Osteoblast (primary cell): ENCODE measurements around the gene FCGR2B. TPM values are rescaled to one million over a fixed set of nuclear protein-coding genes. Genes with fewer than 3 reads are reported as not detected.
"Not testable (repeated sequence)": the region's sequence is repeated elsewhere in the genome, so short reads cannot be mapped to it uniquely, and the experiment has no call there.

Experiments
- DNase-seq: peaks from one replicate; pipeline ENCODE4 v3.0.0; 2011; ENCODE audit warnings: low spot score, mixed read lengths; ENCODE audit not compliant: insufficient read length; ENCODE audit errors: missing footprints
- H2AFZ ChIP-seq: 2 replicates; pipeline ENCODE4 v1.6.0; 2011; ENCODE audit warnings: mild to moderate bottlenecking, low read length
- H3K27ac ChIP-seq: 2 replicates; pipeline ENCODE4 v1.5.1; 2011; ENCODE audit warnings: mild to moderate bottlenecking, low read depth, low read length, moderate library complexity
- H3K27me3 ChIP-seq: 2 replicates; pipeline ENCODE4 v1.6.0; 2012; ENCODE audit warnings: mild to moderate bottlenecking, control low read depth, inconsistent platforms, low read length, moderate library complexity; ENCODE audit not compliant: insufficient read depth
- H3K36me3 ChIP-seq: 2 replicates; pipeline ENCODE4 v1.5.1; 2011; ENCODE audit warnings: mild to moderate bottlenecking, low read length, control low read depth, moderate library complexity; ENCODE audit not compliant: insufficient read depth
- H3K4me1 ChIP-seq: 2 replicates; pipeline ENCODE4 v1.5.1; 2011; ENCODE audit warnings: mild to moderate bottlenecking, low read length, control low read depth, moderate library complexity; ENCODE audit not compliant: insufficient read depth
- H3K4me2 ChIP-seq: 2 replicates; pipeline ENCODE4 v1.6.0; 2011; ENCODE audit warnings: mild to moderate bottlenecking, low read length; ENCODE audit not compliant: insufficient read depth
- H3K4me3 ChIP-seq: fragments of 200-600 bp; sonication (generic); 3 replicates; pipeline ENCODE4 v1.5.1; 2012; ENCODE audit warnings: mild to moderate bottlenecking, low read length, inconsistent platforms; ENCODE audit not compliant: insufficient read depth
- H3K79me2 ChIP-seq: 2 replicates; pipeline ENCODE4 v1.6.0; 2012; ENCODE audit warnings: mild to moderate bottlenecking, low read length, control low read depth, inconsistent platforms; ENCODE audit not compliant: insufficient read depth
- H3K9me3 ChIP-seq: 2 replicates; pipeline ENCODE4 v1.5.1; 2011; ENCODE audit warnings: low read depth, low read length, control low read depth
- H4K20me1 ChIP-seq: 2 replicates; pipeline ENCODE4 v1.6.0; 2012; ENCODE audit warnings: mild to moderate bottlenecking, low read length, control low read depth; ENCODE audit not compliant: insufficient read depth
- total RNA-seq: library from RNA; depleted of rRNA; stranded (reverse); fragments of >200 nt; gene quantifications from 2 replicates; pipeline ENCODE4 v1.2.3, GENCODE V29; 2012

Gene FCGR2B
- total RNA-seq: 0.36 TPM in 1 of 2 replicates, not detected in the other

DNA sequence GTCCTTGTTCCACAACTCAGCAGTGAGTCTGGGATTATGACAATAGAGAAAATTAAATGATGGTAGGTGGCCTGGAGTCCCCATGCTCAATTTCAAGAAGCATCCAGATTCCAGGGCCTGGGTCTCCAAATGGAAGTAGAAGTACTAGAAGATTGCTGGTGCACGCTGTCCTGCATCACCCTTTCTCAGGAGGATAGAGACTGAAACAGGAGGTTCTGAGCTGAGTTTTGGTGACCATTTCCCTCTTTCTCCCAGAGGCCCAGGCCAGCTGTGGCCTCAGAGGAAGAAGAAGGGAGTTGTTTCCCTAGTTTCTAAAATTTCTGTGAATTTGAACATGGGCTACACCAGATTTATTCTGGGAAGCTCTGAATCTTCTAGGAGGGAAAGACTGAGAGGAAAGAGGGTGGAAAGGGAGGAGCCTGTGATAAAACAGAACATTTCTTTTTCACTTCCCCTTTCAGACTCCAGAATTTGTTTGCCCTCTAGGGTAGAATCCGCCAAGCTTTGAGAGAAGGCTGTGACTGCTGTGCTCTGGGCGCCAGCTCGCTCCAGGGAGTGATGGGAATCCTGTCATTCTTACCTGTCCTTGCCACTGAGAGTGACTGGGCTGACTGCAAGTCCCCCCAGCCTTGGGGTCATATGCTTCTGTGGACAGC lies at the start of gene FCGR2B:
Gene FCGR2B, plus strand, starts transcription at position 460 of the 656 bp plus-strand sequence. Its CDS starts 99 bp downstream, at position 559.
- H3K27ac ChIP-seq, H3K36me3 ChIP-seq, H2AFZ ChIP-seq, H3K4me2 ChIP-seq, H3K27me3 ChIP-seq, H3K79me2 ChIP-seq, H3K4me3 ChIP-seq, H3K4me1 ChIP-seq, H3K9me3 ChIP-seq, DNase-seq, H4K20me1 ChIP-seq: not testable (repeated sequence)

DNA sequence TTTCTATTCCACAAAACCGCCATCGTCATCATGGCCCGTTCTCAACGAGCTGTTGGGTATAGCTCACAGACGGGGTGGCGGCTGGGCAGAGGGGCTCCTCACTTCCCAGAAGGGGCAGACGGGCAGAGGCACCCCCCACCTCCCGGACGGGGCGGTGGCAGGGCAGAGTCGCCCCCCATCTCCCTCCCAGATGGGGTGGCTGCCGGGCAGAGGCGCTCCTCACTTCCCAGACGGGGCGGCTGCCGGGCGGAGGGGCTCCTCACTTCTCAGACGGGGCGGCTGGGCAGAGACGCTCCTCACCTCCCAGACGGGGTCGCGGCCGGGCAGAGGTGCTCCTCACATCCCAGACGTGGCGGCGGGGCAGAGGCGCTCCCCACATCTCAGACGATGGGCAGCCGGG lies 46.5 kb upstream of the FCGR2B start:
- DNase-seq, H3K4me1 ChIP-seq, H3K4me3 ChIP-seq, H3K27ac ChIP-seq, H3K79me2 ChIP-seq, H3K4me2 ChIP-seq, H3K9me3 ChIP-seq, H3K36me3 ChIP-seq, H4K20me1 ChIP-seq, H2AFZ ChIP-seq, H3K27me3 ChIP-seq: not testable (repeated sequence)

DNA sequence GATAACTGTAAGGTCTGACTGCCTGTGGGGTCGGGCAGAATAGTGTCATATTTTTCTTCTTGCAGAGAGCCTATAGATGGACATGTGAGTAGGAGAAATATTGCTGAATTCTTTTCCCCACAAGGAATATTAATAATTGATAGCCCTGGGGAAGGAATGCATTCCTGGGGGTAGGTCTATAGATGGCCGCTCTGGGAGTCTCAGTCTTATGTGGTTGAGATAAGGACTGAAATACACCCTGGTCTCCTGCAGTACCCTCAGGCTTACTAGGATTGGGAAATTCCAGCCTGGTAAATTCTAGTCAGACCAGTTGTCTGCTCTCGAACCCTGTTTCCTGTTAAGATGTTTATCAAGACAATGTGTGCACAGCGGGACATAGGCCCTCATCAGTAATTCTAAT lies 44.4 kb upstream of the FCGR2B start:
- not testable (repeated sequence) for H2AFZ ChIP-seq, DNase-seq, H4K20me1 ChIP-seq, H3K36me3 ChIP-seq, H3K4me2 ChIP-seq, H3K27ac ChIP-seq, H3K9me3 ChIP-seq, H3K27me3 ChIP-seq, H3K4me3 ChIP-seq, H3K79me2 ChIP-seq, H3K4me1 ChIP-seq

DNA sequence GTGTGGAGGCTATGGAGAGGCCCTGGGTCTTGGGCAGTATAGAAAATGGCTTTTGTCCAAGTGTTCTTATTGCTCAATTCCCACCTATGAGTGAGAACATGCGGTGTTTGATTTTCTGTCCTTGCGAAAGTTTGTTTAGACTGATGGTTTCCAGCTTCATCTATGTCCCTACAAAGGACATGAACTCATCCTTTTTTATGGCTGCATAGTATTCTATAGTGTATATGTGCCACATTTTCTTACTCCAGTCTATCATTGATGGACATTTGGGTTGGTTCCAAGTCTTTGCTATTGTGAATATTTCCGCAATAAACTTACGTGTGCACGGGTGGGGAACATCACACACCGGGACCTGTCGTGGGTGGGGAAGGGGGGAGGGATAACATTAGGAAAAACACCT lies 42.5 kb upstream of the FCGR2B start:
- not testable (repeated sequence) for H3K79me2 ChIP-seq, H3K27ac ChIP-seq, H4K20me1 ChIP-seq

DNA sequence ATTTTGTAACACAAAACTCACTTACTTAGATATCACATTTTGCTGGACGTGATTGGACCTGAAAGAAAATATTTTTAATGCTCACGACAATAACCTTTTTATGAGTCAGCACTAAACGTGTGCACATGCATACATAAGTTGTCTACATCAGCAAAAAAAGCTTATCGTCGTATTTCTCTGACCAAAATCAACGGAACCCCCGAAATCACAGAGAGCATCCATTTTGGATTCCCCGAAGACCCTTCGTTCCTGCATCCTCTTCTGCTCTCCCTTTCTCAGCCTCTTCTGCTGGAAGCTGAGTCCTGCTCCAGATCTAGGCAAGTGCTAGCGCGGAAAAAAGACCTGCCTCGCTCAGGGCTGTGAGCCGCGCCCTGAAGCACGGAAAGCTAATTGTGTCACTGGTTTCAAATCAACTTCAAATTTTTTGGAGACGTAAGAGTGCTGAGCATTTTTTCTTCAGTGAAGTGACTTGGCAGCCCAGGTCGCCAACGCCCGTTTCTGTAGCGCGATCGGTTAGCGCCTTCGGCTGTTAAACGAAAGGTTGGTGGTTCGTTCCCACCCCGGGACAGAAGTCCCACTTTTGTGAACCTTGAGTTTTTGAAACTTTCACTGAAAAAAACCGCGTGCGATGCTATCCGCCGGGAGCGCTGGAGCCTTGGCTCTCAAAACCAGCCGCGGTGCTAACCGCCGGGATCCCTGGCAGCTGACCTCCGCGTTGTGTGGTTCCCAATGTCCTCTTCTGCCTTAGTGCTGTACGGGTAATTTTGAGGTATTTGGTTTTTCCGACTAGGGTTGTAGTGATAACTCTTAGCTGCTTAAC lies 41.6 kb upstream of the FCGR2B start:
- peak overlapping the region; percentile 93 for H3K4me2 ChIP-seq
- not testable (repeated sequence) for H3K36me3 ChIP-seq, H3K9me3 ChIP-seq, H3K4me1 ChIP-seq, H3K79me2 ChIP-seq, H3K27me3 ChIP-seq, H4K20me1 ChIP-seq
- H3K4me3 ChIP-seq: peak overlapping the region; percentile 81
- DNase-seq: peak; percentile 90
- peak overlapping the region; percentile 97 for H2AFZ ChIP-seq
- H3K27ac ChIP-seq: peak overlapping the region; percentile 37

More for the DNA sequence above, 42.5 kb upstream of the FCGR2B start:
- not testable (repeated sequence) for H2AFZ ChIP-seq, DNase-seq, H3K4me2 ChIP-seq, H3K36me3 ChIP-seq, H3K9me3 ChIP-seq, H3K27me3 ChIP-seq, H3K4me3 ChIP-seq, H3K4me1 ChIP-seq

DNA sequence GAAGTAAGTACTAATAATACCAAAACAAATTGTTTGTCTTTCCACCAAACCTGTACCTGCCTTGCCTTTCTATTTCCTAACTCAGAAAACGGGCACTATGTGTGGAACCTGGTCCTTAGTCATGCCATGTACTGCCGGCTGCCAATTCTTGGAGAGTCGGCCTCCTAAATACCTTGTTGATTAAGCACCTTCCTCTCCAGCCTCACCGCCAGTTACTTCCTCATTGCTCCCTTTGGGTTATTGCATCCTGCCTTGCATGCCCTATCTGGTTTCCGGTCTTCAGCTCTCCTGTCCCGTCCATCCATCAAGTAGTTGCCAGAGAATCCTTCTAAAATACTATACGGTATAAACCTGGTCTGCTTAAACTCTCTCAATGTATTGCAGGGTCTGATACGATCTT lies 40.9 kb upstream of the FCGR2B start:
- DNase-seq, H2AFZ ChIP-seq, H4K20me1 ChIP-seq, H3K4me3 ChIP-seq, H3K36me3 ChIP-seq, H3K79me2 ChIP-seq, H3K9me3 ChIP-seq, H3K4me1 ChIP-seq, H3K27ac ChIP-seq, H3K27me3 ChIP-seq: not testable (repeated sequence)
- H3K4me2 ChIP-seq: peak overlapping the region; percentile 93

DNA sequence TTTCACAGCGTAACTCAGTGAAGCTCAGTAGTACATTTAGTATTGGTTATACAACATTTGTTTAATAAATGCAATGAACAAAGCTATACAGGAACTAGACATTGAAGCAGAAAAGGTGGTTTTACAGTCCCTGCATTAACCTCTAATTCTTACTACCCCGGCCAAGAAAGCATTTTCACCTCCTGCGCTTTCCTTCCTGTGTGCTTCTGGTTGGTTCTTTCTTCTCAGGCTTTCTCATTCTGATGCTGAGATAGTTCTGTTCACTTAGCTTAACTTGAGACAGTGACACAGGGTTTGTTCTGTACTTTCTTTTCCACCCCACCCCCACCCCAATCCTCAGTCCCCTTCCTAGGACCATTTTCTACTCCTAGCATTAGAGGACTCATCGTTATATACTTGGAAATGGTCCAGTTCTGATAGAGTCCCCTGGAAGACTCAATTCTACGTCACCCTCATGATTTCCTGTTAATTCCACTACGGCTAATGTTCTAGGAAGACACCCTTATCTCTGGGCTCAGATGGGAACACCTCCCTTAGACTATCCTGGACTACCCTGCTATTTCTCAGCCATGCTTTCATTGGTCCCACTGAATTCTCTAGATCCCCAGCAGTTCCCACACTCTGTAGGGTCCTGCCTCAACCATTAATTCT lies 39.4 kb upstream of the FCGR2B start:
- DNase-seq, H3K36me3 ChIP-seq, H3K4me2 ChIP-seq, H3K4me3 ChIP-seq, H3K27me3 ChIP-seq, H3K79me2 ChIP-seq, H2AFZ ChIP-seq, H3K9me3 ChIP-seq, H3K4me1 ChIP-seq, H4K20me1 ChIP-seq, H3K27ac ChIP-seq: not testable (repeated sequence)

DNA sequence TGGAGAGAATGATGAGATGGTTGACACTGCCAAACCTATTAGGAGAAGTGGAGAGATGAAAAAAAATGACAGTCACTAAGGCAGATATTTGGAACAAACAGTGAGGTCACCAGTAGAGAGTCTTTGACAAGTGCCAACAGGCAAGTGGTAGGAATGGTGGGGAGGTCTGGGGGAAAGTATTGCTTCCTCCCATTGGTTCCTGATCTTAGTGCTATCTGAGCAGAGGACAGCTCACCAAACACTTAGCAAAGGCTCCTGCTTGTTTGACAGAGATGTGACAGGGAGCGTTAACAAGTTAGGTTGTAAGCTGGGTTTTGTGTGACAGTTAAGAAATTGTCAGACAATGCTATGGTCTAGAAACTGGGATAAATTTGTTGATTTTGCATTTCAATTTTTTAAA lies 38.3 kb upstream of the FCGR2B start:
- H4K20me1 ChIP-seq, H3K79me2 ChIP-seq, H3K4me2 ChIP-seq, H3K27ac ChIP-seq, H3K9me3 ChIP-seq, H3K4me1 ChIP-seq, H3K36me3 ChIP-seq, H3K4me3 ChIP-seq, H2AFZ ChIP-seq, H3K27me3 ChIP-seq, DNase-seq: not testable (repeated sequence)
